Thyroid gland (tissue), 4 donors: ENCODE data around the gene NXT1.

Experiments used
- POLR2A ChIP-seq, 2 donors: fragments of 450-650 bp; IDR thresholded peaks; one replicate each; pipeline ENCODE4 v1.6.1; 2017; ENCODE audit warnings: antibody characterized with exemption in 2 of 2, mild to moderate bottlenecking in 2 of 2, moderate library complexity in 1 of 2
- TF ChIP-seq, protein P1 (sequence below), 6 experiments: fragments of 200-600 bp in 3 of 6; fragments of 450-650 bp in 3 of 6; sonication (generic) in 3 of 6; IDR thresholded peaks; one replicate each; pipeline ENCODE4 v1.5.1; 2016 to 2019; ENCODE audit warnings: antibody characterized with exemption in 6 of 6, mild to moderate bottlenecking in 2 of 6, inconsistent platforms in 1 of 6, moderate library complexity in 1 of 6

DNA sequence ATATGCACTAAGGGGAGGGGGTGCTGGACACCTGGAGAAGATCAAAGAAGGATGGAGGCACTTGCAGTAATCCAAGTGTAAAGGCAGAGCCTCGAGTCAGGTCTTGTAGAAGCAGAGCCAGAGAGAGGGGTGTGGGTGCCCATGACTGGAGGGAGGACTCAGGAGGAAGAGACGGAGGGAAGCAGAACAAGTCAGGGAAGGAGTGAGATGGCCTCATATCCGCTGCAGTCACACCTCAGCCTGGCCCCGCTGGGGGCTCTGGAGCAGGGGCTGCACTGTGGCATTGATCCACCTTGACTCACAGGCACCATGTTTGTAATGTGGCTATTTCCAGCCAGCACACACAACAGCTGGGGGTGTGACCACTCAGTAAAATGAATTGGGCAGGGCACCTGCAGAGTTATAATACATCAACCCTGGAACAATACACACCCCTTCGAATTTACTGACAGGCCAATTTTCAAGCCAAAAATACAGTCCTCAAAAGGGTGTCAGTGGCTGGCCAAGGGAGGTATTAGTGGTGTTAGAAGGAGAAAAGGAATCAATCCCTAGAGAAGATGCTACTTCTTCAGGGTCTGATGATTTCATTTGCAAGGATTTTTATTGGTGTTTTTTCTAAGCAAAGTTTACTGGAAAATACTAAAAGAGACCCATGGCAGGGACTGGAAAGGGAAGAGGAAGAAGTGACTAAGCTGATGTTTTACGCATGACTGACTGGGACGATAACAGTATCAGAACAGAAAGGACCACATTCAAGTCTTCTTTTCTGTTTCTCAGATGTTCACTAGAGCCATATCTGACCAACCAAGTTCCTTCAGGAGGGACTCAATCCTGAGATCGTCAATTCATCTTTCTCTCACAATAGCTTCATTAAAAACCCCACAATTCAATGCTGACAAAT, 18.9 kb upstream of the NXT1 start:
- TF ChIP-seq, protein P1, sequence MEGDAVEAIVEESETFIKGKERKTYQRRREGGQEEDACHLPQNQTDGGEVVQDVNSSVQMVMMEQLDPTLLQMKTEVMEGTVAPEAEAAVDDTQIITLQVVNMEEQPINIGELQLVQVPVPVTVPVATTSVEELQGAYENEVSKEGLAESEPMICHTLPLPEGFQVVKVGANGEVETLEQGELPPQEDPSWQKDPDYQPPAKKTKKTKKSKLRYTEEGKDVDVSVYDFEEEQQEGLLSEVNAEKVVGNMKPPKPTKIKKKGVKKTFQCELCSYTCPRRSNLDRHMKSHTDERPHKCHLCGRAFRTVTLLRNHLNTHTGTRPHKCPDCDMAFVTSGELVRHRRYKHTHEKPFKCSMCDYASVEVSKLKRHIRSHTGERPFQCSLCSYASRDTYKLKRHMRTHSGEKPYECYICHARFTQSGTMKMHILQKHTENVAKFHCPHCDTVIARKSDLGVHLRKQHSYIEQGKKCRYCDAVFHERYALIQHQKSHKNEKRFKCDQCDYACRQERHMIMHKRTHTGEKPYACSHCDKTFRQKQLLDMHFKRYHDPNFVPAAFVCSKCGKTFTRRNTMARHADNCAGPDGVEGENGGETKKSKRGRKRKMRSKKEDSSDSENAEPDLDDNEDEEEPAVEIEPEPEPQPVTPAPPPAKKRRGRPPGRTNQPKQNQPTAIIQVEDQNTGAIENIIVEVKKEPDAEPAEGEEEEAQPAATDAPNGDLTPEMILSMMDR (IDR thresholded peaks at IDR 0.05): no peak
- TF ChIP-seq POLR2A (IDR thresholded peaks at IDR 0.05): no peak
